Mucosa of rectum (tissue), 2 donors: ENCODE data around the gene SNAPC4.

Experiments
- H3K27ac ChIP-seq, 2 donors: one replicate each; pipeline ENCODE4 v1.7.0; 2013; ENCODE audit warnings: inconsistent platforms in 2 of 2, low read depth in 2 of 2, low read length in 2 of 2
- H3K27me3 ChIP-seq, 2 donors: one replicate each; pipeline ENCODE4 v1.7.0; 2013; ENCODE audit warnings: low read length in 2 of 2; ENCODE audit not compliant: control insufficient read depth in 2 of 2, insufficient read depth in 2 of 2
- H3K36me3 ChIP-seq, 2 donors: one replicate each; pipeline ENCODE4 v1.7.0; 2013; ENCODE audit warnings: low read length in 2 of 2; ENCODE audit not compliant: control insufficient read depth in 2 of 2, insufficient read depth in 2 of 2
- H3K4me1 ChIP-seq, 2 donors: one replicate each; pipeline ENCODE4 v1.7.0; 2013; ENCODE audit warnings: low read length in 2 of 2, mild to moderate bottlenecking in 1 of 2; ENCODE audit not compliant: control insufficient read depth in 2 of 2, insufficient read depth in 2 of 2
- H3K4me3 ChIP-seq, 2 donors: one replicate each; pipeline ENCODE4 v1.7.0; 2013; ENCODE audit warnings: low read length in 2 of 2
- H3K9ac ChIP-seq, 2 donors: one replicate each; pipeline ENCODE4 v1.7.0; 2013; ENCODE audit warnings: low read length in 2 of 2, low read depth in 1 of 2, mild to moderate bottlenecking in 1 of 2
- H3K9me3 ChIP-seq, 2 donors: one replicate each; pipeline ENCODE4 v1.7.0; 2013; ENCODE audit warnings: low read length in 2 of 2; ENCODE audit not compliant: control insufficient read depth in 2 of 2
- donor health status: healthy.
- donor health status: Normal muscosa, but diverticular disease.

SNAPC4 gene

DNA sequence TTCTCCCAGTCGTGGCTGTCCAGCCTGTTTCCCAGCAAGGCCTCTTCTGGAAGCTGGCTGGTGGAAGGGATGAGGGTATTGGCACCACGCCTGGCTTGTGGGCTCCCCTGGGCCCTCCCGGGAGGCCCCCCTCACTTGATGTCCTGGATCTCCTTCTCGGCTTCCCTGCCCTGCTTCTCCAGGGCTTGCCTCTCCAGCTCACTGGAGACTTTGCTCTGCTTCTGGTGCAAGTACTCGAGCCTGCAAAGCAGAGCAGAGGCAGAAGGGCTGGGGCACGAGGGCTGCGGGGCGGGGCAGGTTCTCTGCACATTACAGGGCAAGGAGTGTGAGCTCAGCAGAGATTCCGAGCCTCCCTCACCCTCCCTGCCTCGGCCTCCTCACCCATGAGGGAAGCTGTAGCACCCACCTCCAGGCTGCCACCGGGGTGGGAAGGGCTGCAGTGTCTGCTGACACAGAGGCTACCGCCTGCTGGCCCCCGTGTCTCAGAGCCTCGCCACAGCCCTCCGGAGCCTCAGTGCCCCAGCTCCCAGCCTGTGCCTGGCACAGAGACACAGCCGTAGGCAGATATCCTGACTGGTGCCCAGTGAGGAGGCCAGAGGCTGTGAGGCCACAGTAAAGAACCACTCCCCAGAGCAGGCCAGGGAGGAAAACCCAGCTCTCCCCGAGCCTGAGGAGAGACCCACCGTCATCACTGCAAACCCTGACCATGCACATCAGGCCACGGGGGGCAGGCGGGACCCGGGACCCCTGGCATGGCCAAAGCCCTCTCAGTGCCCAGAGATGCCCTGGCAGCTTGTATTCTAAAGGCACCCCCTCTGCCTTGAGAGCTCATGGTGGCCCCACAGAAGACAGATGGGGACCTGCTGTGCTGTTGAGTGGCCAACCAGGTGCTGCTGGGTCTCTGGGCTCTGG, 7.2 kb downstream of the SNAPC4 start:
- Histone ChIP-seq H3K36me3 (peaks cover 45 to 63% of the 10 kb centered on the region in 2 donors), H3K4me1 (peaks cover 6 to 7% of the 10 kb centered on the region in 2 donors), H3K4me3 (no peak overlapping the region), H3K9me3 (no peaks in the 10 kb centered on the region), H3K27ac (no peak overlapping the region), H3K27me3 (no peaks in the 10 kb centered on the region), H3K9ac (no peak overlapping the region)

DNA sequence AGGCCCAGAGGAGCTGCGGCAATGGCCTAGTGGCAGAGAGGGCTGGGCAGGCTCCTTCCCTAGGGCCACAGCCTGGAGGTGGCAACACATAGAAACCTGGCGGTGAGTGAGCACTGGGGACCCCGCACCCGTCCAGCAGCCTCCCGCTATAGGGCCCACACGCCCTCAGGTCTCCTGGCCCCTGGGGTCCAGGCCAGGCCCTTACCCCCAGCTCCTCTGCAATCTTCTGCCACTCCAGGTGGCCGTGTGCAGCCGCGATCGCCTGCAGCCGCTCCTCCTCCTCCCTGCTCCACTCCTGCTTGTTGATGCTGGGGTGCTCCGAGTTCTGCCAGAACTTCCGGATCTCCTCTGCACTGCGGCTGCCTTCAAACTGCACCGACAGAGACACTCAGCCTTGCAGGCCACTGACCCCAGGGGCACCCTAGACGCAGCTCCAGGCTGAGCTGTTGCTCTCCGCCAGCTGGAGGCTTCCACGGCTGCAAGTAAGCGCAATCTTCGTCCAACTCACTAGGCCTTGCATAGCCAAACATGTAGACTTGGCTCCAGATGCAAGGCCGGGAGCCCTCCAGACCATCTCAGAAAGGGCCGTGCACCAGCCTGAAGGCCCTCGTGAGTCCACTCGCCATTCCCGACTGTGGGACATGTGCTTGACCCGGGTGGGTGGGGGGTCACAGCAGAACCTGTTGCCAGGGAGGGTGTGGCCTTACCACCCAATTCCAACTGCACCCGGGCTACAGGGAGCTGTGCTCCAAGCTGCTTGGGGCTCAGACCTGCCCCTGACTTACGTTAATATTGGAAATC, 8.0 kb downstream of the SNAPC4 start:
- H3K27me3 ChIP-seq: no peaks in the 10 kb centered on the region
- H3K4me1 ChIP-seq: peaks cover 6 to 7% of the 10 kb centered on the region in 2 donors
- H3K27ac ChIP-seq: no peak overlapping the region
- no peak overlapping the region for H3K4me3 ChIP-seq
- H3K9ac ChIP-seq: no peak overlapping the region
- H3K36me3 ChIP-seq: peaks cover 50 to 68% of the 10 kb centered on the region in 2 donors
- no peaks in the 10 kb centered on the region for H3K9me3 ChIP-seq

DNA sequence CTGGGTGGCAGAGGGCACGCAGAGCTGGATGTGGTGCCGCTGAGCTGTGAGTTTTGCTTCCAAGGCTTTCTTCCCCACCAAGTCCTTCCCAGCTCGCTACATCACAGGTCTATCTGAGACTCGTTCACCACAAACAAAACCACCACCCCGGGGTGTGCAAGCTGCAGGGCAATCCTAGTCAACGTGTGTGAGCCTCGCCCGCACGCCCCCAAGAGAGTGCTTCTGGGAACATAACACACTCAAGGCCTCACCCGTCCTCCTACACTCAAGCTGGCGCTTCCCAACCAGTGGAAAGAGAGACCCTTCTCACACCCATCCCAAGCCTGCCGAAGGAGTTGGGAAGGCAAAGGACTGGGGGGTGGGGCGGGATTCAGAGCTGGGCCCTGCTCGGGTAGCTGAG, 10.6 kb downstream of the SNAPC4 start:
- Histone ChIP-seq H3K9me3 (no peaks in the 10 kb centered on the region), H3K27ac (no peak overlapping the region), H3K36me3 (peaks cover 50% of the 10 kb centered on the region in 2 donors)

DNA sequence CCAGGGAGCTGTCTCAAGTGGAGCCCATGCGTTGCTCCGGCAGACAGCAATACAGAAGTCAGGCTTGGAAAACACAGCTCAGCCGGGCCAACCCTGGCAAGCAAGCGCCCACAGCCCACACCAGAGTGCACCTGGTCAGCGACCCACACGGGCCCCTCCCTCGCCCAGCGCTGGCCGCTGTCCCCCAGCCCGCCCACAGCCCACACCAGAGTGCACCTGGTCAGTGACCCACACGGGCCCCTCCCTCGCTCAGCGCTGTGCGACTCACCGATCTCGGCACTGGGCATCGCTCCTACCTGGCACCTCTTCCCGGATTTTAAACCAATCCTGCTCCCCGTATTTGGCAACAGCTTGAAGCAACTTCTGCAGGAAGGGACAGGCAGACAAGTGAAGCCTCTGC, 12.8 kb downstream of the SNAPC4 start:
- Histone ChIP-seq H3K4me3 (no peak overlapping the region), H3K27ac (no peak overlapping the region), H3K9ac (no peak overlapping the region), H3K4me1 (no peaks in the 10 kb centered on the region), H3K36me3 (peaks cover 39 to 44% of the 10 kb centered on the region in 2 donors), H3K9me3 (no peaks in the 10 kb centered on the region), H3K27me3 (no peaks in the 10 kb centered on the region)

More for the DNA sequence above, 10.6 kb downstream of the SNAPC4 start:
- no peak overlapping the region for H3K4me3 ChIP-seq
- no peaks in the 10 kb centered on the region for H3K27me3 ChIP-seq
- H3K9ac ChIP-seq: no peak overlapping the region
- H3K4me1 ChIP-seq: no peaks in the 10 kb centered on the region

DNA sequence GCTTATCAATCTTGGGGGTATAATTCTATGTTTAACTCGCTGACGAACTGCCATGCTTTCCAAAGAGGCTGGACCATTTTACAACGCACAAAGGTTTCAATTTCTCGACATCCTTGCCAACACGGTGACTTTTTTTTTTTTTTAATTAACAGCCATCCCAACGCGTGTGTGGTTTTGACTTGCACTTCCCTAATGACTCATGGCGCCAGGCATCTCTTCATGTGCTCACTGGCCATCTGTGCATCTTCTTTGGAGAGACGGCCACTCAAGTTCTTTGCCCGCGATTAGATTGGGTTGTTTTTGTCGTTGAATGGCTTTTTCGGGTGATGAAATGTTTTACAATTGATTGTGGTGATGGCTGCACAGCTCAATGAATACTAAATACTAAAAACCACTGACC, 14.0 kb downstream of the SNAPC4 start:
- H3K9ac ChIP-seq: no peak overlapping the region
- no peak overlapping the region for H3K27ac ChIP-seq
- no peak overlapping the region for H3K4me3 ChIP-seq
- H3K27me3 ChIP-seq: no peaks in the 10 kb centered on the region
- no peaks in the 10 kb centered on the region for H3K4me1 ChIP-seq
- H3K36me3 ChIP-seq: peaks cover 39% of the 10 kb centered on the region in 2 donors
- H3K9me3 ChIP-seq: no peaks in the 10 kb centered on the region

DNA sequence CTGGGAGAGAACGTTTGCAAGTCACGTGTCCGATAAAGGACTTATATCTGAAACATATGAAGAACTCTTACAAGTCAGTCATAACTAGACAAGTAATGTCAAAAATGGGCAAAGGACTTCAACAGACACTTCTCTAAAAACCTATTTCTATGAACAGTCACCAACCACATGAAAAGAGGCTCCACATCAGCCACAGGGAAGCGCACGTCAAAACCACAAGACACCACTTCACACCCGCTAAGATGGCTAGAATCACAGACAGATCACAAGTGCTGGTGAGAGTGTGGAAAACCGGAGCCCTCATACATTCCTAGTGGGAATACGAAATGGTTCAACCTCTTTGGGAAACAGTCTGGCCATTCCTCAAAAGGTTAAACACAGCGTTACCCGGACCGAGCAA, 15.0 kb downstream of the SNAPC4 start:
- Histone ChIP-seq H3K27me3 (no peaks in the 10 kb centered on the region), H3K9ac (no peak overlapping the region), H3K27ac (no peak overlapping the region), H3K4me1 (no peaks in the 10 kb centered on the region), H3K36me3 (peaks cover 40 to 43% of the 10 kb centered on the region in 2 donors), H3K9me3 (no peaks in the 10 kb centered on the region), H3K4me3 (no peak overlapping the region)

DNA sequence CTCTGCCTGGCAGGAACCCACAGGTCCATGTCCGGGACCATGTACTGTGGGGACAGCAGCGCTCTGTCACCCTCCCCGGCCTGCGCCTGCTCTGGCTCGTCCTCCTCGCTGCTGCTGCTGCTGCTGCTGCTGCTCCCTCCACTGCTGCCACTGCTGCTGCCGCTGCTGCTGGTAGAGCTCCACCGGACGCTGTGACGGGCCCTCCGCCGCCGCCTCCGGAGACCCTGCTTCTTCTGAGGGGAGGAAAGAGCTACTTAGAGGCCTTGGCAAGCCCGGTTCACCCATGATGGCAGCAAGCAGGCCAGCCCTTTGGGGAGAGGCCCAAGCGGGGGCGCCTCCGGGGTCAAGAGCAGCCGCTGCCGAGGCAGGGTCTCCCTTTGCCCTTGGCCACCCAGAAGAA, 16.5 kb downstream of the SNAPC4 start:
- Histone ChIP-seq H3K27ac (no peak overlapping the region), H3K4me1 (no peaks in the 10 kb centered on the region), H3K4me3 (no peak overlapping the region), H3K9me3 (no peaks in the 10 kb centered on the region), H3K9ac (no peak overlapping the region), H3K36me3 (peaks cover 32 to 35% of the 10 kb centered on the region in 2 donors), H3K27me3 (no peaks in the 10 kb centered on the region)

DNA sequence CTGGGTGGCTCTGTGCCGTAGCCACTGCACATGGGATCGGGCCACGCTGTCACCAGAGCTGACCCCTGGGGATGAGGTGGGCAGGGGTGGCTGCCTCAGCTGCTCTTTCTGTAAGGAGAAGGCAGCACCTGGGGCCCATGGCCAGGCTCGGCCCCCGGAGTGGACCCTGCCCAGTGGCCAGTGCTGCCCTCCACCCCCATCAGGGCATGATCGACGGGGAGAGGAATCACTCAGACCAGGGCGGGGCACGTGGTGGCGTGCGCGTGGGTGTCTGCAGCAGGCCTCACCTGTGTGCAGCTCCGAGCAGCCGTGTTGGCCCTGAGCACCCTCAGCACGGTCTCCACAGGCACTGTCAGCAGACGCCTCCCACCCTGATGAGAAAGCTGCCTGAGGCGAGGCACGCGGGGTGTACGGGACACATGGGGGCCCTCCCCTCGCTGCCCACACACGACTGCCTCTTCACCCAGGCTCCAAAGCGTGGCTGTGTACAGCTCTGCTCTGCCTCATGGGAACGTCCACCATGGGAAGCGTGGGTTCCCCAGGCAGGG, 17.9 kb downstream of the SNAPC4 start:
- Histone ChIP-seq H3K9ac (no peak overlapping the region), H3K36me3 (peaks cover 21 to 27% of the 10 kb centered on the region in 2 donors), H3K4me1 (no peaks in the 10 kb centered on the region), H3K9me3 (no peaks in the 10 kb centered on the region), H3K27ac (no peak overlapping the region), H3K27me3 (no peaks in the 10 kb centered on the region), H3K4me3 (no peak overlapping the region)

DNA sequence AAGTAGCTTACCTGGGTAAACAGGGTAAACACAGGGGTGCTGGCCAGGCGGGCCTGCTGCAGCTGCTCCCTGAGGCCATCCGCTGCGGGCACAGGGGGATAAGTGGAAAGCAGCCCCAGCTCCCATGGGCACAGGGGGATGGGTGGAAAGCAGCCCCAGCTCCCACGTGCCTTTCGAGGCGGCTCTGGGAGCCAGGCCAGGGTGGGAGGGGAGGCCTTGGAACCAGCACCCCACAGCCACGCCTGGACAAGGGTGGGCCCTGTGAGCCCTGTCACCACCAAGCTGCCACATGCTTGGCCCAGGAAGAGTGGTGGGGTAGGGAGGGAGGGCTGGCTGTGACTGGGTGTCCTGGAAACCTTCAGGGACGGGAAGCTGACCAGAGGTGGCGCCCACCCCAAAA, 18.7 kb downstream of the SNAPC4 start:
- Histone ChIP-seq H3K4me1 (no peaks in the 10 kb centered on the region), H3K9ac (no peak overlapping the region), H3K27ac (no peak overlapping the region), H3K4me3 (no peak overlapping the region), H3K36me3 (peaks cover 19 to 27% of the 10 kb centered on the region in 2 donors), H3K9me3 (no peaks in the 10 kb centered on the region), H3K27me3 (no peaks in the 10 kb centered on the region)

DNA sequence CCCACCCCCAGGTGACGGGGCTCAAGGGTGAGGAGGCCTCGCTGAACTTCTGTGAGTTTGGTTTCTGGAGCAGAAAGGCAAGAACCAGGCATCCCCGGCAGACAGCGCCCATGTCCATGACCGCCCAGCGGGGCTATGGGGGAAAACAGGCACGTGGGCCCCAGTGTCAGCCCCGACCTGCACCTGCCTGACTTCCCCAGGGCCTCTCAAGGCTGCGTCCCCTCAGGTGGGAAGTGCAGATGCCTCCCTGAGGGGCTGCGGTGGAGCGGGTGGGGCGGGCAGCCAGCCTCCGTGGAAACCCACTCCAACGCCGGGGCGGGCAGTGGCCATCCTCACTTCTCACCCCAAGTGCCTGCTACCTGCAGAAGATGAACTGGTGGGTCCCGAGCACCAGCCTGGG, 19.6 kb downstream of the SNAPC4 start:
- no peaks in the 10 kb centered on the region for H3K4me1 ChIP-seq
- H3K27me3 ChIP-seq: no peaks in the 10 kb centered on the region
- no peak overlapping the region for H3K27ac ChIP-seq
- peaks cover 19 to 22% of the 10 kb centered on the region in 2 donors for H3K36me3 ChIP-seq
- H3K9ac ChIP-seq: no peak overlapping the region
- H3K9me3 ChIP-seq: no peaks in the 10 kb centered on the region
- H3K4me3 ChIP-seq: no peak overlapping the region
